ENCODE measurements around the gene KRT4.

DNA sequence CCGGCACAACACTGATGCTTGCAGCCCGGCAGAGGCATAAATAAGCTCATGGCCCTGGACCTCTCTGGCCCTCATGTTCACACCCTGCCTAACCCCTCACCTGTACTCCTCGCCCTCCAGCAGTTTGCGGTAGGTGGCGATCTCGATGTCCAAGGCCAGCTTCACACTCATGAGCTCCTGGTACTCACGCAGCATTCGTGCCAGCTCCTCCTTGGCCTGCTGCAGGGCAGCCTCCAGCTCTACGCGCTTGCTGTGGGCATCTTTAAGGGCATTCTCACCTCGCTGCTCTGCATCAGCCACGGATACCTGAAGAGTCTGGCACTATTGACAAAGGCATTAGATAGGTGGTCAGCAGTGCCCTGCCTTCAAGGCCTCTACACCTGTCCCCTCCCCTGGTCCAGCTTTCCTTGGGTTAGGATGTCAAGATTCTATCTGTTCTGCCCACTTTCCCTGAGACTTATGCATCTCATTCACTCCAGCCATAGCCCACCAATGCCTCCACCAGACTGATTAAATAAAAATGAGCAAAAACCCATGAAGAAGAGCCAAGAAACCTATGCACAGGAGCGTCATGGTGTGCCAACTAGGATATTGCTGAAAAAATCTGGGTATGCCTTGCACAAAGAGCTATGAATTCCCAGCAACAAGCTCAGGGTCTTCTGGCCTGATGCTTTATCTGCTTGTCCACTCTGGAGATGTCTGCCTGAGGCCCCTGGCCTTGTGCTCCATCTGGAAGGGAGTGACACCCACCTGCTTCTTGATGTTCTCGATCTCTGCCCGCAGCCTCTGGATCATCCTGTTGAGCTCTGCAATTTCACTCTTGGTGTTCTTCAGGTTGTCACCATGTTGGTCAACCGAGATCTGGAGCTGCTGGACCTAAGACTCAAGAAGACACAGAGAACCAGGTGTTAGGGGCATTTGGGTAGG, 6.1 kb downstream of the KRT4 start:
- no peak for TF ChIP-seq POLR2AphosphoS5 (IDR thresholded peaks at IDR 0.05; ENCODE audit: insufficient read depth, low read depth, low read length)
- no peak for TF ChIP-seq EZH2 (IDR thresholded peaks at IDR 0.05; ENCODE audit: borderline replicate concordance, low read depth, low read length, severe bottlenecking)
- TF ChIP-seq, protein P1, sequence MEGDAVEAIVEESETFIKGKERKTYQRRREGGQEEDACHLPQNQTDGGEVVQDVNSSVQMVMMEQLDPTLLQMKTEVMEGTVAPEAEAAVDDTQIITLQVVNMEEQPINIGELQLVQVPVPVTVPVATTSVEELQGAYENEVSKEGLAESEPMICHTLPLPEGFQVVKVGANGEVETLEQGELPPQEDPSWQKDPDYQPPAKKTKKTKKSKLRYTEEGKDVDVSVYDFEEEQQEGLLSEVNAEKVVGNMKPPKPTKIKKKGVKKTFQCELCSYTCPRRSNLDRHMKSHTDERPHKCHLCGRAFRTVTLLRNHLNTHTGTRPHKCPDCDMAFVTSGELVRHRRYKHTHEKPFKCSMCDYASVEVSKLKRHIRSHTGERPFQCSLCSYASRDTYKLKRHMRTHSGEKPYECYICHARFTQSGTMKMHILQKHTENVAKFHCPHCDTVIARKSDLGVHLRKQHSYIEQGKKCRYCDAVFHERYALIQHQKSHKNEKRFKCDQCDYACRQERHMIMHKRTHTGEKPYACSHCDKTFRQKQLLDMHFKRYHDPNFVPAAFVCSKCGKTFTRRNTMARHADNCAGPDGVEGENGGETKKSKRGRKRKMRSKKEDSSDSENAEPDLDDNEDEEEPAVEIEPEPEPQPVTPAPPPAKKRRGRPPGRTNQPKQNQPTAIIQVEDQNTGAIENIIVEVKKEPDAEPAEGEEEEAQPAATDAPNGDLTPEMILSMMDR (IDR thresholded peaks at IDR 0.05; ENCODE audit: extremely low read depth in 1 of 2, insufficient read depth in 1 of 2, low read depth in 1 of 2, low read length in 2 of 2) = no peak
- TF ChIP-seq POLR2A (IDR thresholded peaks at IDR 0.05; ENCODE audit: low read depth, low read length) = no peak
- TF ChIP-seq MYC (IDR thresholded peaks at IDR 0.05; ENCODE audit: low read depth, low read length) = no peak
- no peak for TF ChIP-seq GATA2 (IDR thresholded peaks at IDR 0.05; ENCODE audit: insufficient read depth, insufficient read length, low read depth, low read length)
- TF ChIP-seq, protein P2, sequence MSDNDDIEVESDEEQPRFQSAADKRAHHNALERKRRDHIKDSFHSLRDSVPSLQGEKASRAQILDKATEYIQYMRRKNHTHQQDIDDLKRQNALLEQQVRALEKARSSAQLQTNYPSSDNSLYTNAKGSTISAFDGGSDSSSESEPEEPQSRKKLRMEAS (IDR thresholded peaks at IDR 0.05; ENCODE audit: insufficient read depth, insufficient read length) = no peak
